HG03280 (cell line): Measurements from ENCODE around the gene FES.
"Not testable (repeated sequence)": the region's sequence is repeated elsewhere in the genome, so short reads cannot be mapped to it uniquely, and the experiment has no call there.

Experiments
- ATAC-seq: cut with Tn5 transposase; IDR thresholded peaks from one replicate; pipeline ENCODE4 v1.9.1; 2021; ENCODE audit warnings: mild to moderate bottlenecking, moderate library complexity; ENCODE audit not compliant: unreplicated experiment

Gene FES

DNA sequence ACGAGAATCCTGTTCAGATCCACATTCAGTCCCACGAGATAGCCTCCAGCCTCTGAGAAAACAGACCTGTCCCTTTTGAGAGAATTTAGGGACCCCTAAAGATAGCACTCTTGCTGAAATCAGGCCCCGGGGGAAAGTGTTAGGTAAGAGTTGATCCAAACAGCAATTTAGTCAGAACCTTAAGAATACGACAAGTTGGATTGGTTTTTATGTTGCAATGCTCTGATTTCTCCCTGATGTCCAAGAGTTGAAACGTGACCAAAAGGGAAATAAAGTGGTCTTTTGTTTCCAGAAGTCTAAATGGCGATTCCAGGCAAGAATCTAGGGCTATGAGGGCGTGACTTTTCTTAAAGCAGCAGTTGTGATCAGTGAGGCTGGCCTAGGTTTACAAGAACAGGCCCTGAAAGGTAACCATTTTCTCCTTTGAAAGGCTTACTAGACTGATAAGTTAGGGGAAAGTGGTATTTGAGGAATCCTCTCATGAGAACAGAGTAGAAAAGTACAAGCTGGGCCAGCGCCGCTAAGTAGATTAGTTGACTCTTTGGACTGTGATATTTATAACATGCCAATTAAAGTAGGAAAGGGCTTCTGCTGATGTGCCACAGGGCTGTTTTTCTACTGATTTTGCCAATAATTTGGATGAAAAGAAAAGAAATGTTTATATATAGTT is 23.7 kb downstream of the FES start:
- no peak for ATAC-seq

DNA sequence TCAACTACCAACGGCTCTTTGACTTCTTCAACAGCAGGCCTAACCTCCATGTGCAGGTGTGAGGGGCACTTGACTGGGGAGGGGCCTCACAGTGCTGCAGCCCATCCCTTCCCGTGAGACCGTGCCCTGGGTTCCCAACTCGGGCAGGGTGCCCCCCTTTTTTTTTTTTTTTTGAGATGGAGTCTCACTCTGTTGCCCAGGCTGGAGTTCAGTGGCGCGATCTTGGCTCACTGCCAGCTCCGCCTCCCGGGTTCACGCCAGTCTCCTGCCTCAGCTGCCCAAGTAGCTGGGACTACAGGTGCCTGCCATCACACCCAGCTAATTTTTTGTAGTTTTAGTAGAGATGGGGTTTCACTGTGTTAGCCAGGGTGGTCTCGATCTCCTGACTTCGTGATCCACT is 25.1 kb downstream of the FES start:
- ATAC-seq = not testable (repeated sequence)

DNA sequence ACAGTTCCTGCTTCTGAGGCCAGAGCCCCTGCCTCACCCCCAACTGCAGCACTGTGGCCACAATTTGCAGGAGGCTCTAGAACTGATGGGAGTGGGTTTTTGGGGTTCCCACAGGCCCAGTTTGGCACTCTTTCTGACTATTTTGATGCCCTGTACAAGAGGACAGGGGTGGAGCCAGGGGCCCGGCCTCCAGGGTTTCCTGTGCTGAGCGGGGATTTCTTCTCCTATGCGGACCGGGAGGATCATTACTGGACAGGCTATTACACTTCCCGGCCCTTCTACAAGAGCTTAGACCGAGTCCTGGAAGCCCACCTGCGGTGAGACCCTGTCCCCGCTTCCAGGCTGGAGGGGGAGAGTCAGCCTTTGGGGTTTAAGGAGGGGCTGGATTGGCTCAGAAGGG is 25.7 kb downstream of the FES start:
- no peak for ATAC-seq

DNA sequence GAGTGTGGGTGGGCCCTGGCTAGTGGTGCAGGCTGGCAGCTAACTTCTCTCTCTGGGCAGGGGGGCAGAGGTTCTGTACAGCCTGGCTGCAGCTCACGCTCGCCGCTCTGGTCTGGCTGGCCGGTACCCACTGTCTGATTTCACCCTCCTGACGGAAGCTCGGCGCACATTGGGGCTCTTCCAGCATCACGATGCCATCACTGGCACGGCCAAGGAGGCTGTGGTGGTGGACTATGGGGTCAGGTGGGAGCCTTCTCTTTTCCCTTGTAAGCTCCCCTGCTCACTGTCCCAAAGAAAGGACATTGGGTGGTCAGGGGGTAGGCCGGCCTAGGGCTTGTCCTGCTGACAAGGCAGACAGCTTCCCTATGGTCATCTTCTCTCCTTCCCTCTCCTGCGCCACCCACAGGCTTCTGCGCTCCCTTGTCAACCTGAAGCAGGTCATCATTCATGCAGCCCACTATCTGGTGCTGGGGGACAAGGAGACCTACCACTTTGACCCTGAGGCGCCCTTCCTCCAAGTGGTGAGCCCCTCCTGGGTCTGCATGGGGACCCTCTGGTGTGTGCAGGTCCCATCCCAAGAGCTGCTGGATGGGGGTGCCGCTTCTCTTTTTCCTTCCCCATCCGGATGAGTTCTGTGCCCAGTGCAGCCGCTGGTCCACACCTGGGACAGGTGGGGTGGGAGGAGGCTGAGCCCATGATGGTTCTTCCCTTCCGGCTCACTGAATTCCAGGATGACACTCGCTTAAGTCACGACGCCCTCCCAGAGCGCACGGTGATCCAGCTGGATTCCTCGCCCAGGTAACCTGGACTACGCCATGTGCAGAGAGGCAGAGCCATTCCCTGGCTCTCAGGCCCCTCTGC is 26.4 kb downstream of the FES start:
- ATAC-seq = no peak

DNA sequence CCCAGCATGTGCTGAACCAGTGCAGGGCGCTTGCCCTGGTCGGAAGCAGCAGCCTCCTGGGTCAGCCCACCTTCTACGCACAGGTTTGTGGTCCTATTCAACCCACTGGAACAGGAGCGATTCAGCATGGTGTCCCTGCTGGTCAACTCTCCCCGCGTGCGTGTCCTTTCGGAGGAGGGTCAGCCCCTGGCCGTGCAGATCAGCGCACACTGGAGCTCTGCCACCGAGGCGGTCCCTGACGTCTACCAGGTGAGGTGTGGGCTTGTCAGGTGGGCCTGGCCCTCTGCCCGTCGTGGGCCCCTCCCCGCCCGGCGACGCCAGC is 27.0 kb downstream of the FES start:
- no peak for ATAC-seq

DNA sequence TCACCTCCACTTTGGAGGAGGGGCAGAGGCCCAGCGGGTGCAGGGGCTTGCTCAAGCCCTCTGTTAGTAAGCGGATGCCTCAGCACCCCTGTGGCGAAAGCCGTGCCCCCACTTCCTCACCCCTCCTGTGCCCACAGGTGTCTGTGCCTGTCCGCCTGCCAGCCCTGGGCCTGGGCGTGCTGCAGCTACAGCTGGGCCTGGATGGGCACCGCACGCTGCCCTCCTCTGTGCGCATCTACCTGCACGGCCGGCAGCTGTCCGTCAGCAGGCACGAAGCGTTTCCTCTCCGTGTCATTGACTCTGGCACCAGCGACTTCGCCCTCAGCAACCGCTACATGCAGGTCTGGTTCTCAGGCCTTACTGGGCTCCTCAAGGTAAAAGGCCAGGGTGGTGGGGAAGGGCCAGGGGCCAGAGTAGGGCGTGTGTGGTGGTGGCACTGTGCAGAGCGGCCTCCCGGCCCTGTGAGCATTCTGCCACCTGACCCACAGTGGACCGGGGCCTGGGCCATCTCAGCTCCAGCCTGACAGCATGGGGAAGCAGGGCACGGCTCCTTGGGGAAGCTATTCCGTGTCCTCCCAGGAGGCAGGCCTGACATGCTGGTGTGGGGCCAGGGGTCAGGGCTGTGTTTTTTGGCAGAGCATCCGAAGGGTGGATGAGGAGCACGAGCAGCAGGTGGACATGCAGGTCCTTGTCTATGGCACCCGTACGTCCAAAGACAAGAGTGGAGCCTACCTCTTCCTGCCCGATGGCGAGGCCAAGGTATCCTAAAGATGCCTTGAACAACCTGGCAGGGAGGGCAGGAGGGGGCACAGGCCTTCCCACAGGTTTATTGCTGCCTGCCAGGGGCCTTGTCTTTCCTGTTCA is 27.8 kb downstream of the FES start:
- ATAC-seq = no peak

DNA sequence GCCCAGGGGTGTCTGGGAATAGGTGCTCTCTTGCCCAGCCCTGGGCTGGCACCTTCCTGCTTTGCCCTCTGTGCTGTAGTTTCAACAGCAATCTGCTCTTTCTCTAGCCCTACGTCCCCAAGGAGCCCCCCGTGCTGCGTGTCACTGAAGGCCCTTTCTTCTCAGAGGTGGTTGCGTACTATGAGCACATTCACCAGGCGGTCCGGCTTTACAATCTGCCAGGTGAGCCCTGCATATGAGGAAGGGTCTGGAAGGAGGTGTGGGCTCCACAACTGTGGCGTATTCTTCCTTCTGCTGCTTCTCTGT is 28.4 kb downstream of the FES start:
- no peak for ATAC-seq

DNA sequence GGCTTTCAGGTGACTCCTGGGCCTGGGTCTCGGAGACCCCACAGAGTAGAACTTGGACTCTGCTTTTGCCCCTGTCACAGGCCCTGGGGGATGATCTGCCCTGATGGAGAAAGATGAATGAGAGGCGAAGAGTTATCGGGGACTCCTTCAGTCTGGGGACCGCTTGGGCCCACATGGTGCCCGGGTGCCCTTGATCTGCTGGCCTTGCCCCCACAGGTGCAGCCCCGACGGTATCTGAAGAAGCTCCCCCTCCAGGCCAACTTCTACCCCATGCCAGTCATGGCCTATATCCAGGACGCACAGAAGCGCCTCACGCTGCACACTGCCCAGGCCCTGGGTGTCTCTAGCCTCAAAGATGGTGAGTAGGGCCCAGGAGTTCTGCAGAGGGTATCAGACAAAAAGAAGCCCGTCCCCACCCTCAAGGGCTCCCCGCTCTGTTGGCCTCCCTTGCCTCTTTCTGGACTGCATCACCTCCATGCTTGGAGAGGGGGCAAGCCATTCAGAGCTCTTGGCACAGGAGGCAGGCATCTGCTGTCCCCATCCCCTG is 29.2 kb downstream of the FES start:
- ATAC-seq = no peak

DNA sequence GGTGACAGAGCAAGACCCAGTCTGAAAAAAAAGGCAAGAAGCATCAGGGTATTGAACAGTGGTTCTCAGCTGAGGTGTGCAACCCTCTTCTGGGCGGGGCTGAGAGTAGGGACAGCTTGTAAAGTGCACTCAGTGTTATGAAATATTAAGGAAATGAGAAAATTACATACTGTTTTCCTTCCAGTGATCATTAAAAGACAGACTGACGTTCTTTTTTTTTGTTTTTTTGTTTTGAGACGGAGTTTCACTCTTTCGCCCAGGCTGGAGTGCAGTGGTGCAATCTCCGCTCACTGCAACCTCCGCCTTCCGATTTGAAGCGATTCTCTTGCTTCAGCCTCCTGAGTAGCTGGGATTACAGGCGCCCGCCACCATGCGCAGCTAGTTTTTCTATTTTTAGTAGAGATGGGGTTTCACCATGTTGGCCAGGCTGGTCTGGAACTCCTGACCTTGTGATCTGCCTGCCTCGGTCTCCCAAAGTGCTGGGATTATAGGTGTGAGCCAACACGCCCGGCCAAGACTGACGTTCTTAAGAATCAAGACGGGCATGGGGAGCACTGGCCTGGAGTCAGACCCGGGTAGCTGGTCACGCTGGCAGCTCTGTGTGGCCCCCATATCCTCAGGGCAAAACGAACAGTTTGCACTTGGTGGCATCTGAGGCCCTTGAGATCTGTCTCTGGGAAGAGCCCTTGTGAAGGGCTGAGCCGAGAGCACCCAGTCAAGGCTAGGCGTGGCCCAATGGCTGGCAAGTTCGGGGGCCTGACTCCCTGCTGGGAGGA is 30.2 kb downstream of the FES start:
- ATAC-seq = no peak

DNA sequence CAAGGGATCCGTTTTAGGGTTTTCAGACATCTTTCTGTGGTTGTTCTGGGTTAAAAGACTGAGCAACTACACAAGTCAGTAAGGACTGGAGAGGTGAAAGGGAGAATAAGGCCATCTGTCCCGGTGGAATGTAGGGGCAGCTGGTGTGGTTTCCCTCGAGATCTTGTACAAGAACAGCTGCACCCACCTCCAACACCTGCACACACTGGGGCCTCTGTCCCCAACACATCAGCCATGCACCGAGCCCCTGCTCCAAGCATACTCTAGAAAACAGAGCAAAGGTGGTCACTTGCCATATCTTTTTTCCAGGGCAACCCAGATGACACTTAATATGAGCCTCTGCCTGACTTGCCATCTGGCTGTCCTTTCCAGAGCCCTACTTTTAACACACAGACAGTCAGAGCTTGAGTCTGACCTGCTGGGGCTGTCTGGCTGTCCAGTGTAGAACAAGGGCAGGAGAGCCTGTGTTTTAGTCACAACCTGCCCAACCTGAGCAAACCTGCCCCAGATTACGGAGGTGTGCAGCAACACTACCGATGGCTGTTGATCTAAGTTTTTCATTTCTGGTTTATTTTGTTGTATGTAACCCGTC is 31.0 kb downstream of the FES start:
- ATAC-seq = no peak

DNA sequence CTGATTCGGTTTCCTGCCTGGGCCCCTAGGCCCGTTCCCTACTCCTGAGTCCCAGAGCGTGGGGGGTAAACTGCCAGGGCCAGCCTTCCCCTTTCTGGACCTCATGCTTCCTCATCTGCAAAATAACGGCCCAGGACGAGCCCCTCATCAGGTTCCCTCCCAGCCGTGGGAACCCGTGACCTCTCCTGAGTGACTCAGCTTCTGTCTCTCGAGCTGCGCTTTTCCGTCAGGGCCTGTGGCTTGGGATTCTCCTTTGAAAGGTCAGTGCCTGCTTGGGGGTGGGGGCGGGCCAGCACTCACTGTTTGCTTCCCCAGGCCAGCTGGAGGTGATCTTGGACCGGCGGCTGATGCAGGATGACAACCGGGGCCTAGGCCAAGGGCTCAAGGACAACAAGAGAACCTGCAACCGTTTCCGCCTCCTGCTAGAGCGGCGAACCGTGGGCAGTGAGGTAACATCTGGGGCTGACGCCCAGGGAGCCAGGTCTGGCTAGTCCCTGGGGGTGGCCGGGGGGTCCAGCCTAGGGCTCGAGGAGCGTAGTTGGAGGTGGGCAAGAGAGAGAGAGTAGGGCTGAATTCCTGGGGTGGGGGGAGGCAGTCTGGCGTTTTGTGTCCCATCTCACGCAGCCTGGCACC is 31.6 kb downstream of the FES start:
- ATAC-seq = no peak

DNA sequence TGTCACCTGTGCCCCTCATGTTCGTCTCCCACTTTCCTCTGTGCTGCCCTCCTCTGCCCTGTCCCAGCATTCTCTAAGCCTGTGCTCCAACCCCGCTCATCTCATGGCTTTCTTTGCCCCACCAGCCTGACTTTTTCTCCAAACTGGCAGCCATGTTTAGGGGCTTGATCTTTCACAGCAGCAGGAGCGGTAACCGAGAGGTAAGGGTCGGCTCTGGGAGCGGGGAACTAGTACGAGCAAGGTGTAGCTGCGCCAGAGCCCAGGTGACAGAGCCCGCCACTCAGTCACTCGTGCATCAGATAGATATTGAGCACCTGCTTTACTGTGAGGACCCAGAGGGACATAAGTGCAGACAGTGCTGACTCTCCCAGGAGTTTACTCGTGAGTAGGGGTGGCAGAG is 32.2 kb downstream of the FES start:
- ATAC-seq = no peak

DNA sequence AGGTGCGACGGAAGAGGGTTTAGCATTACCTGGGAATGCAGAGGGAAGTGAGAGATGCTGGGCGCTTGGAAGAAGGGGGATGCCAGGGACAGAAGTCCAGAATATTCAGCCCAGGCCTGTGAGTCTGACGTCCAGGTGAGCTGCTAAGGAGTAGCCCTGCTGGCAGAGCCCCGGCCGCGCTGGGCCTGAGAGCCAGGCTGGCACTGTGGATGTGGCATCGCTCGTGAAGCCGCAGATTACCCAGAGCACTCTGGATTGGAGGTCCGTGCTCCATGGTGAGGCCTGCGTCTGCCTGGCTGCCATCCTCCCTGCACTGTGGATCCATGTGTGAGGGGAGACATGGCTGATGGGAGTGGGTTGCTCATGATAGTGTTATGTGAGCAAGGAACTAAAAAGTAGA is 33.3 kb downstream of the FES start:
- ATAC-seq = no peak

DNA sequence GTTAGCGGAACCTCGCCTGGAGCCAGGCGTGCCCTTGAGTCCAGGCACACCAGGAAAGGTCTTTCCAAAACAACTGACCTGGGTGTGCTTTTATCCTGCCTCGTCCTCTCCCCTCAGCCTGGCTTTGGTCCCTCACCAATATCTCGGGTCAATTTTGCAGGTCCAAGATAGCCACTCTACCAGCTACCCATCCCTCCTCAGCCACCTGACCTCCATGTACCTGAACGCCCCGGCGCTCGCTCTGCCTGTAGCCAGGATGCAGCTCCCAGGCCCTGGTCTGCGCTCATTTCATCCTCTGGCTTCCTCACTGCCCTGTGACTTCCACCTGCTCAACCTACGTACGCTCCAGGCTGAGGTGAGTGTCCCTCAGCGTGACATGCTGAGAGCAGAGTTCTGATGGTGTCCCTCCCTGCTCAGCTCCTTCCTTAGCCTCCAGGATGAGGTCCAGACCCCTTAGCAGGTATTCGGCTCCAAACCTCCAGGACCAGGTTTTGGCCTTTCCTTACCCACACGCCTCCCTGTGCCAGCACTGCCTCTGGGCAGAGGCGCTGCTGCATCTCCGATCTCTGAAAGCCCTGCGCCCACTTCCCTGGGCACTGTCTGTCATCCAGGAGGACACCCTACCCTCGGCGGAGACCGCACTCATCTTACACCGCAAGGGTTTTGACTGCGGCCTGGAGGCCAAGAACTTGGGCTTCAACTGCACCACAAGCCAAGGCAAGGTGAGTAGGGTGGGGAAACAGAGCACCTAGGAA is 33.9 kb downstream of the FES start:
- ATAC-seq = no peak

DNA sequence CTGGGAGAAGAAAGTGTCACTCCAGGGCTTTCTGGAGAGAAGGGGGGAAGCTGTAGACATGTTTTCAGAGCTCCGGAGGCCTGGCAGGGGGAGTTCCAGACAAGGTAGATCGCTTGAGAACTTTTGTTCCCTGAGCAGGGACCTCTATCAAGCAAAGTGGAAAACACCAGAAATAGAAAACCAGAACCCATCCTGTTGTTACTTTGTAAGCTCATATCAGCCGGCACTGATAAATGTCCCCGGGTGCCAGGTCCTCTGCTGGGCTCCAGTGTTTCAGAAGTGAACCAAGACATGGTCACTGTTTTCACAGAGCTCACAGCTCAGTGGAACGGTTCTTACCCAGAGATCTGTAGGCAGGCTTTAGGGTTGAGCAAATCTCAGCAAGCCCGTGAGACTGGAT is 34.5 kb downstream of the FES start:
- no peak for ATAC-seq

DNA sequence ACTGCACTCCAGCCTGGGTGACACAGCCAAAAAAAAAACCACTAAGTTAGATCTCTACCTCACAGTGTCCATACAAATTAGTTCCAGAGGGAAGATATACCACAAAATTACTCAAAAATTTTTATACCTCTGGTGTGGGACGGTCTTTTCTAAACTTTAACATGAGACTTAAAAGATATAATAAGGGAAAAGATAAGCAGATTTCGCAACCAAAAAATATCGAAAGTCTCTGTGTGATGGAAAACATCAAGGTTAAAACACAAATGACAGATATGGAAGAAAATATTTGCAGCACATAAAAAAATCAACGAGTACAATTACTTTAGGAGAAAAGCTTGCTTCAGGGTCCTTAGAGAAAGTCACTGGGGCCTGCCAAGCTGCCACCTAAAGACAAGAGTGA is 37.6 kb downstream of the FES start:
- ATAC-seq = no peak

DNA sequence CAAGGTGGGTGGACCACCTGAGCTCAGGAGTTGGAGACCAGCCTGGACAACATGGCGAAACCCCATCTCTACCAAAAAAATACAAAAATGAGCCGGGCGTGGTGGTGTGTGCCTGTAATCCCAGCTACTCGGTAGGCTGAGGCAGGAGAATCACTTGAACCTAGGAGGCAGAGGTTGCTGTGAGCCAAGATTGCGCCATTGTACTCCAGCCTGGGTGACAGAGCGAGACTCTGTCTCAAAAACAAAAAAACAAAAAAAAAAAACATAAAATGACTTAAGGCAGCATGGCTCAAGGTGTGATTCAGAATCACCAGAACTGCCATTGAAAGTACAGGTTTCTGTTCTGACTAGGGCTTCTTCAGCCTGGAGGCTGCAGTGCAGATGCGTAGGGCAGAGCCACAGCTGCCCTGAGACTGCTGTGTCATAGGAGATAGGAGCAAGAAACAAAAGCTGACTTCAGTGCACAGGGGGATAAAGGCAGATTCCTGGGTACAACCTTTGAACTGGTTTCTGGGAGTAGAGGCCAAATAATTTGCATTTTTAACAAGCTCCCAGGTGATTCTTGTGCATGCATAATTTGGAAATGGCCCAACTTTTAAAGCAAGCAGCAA is 38.5 kb downstream of the FES start:
- ATAC-seq = peak; percentile 86

DNA sequence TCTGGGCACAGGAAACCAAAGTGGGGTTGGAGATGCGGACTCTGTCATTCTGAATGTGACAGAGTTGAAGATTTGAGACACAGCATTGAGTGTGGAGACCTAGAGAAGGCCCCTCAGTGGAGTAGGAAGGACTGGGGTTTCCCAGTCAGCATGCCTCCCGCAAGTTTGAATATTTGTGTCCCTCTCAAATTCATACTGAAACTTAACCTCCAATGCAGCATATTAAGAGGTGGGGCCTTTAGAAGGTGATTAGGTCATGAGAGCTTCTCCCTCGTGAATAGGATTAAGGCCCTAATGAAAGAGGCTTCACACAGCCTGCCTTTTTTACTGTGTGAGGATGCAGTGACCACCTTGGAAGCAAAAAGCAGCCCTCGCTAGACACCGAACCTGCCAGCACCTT is 40.1 kb downstream of the FES start:
- ATAC-seq = peak; percentile 43

DNA sequence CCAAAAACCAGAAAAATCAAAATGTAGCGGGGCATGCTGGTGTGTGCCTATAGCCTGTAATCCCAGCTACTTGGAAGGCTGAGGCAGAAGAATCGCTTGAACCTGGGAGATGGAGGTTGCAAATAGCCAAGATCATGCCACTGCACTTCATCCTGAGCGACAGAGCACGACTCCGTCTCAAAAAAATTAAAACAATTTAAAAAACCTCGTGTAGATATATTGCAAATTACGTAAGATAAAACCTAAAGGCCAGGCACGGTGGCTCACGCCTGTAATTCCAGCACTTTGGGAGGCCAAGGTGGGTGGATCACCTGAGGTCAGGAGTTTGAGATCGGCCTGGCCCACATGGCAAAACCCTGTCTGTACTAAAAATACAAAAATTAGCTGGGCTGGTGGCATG is 42.5 kb downstream of the FES start:
- ATAC-seq = not testable (repeated sequence)
